Measurements from ENCODE around the gene GNAI3. TPM values are rescaled to one million over a fixed set of nuclear protein-coding genes. Genes with fewer than 3 reads are reported as not detected.

Gene GNAI3
- total RNA-seq, 1 experiment from 2014 or later: 9.9 TPM

DNA sequence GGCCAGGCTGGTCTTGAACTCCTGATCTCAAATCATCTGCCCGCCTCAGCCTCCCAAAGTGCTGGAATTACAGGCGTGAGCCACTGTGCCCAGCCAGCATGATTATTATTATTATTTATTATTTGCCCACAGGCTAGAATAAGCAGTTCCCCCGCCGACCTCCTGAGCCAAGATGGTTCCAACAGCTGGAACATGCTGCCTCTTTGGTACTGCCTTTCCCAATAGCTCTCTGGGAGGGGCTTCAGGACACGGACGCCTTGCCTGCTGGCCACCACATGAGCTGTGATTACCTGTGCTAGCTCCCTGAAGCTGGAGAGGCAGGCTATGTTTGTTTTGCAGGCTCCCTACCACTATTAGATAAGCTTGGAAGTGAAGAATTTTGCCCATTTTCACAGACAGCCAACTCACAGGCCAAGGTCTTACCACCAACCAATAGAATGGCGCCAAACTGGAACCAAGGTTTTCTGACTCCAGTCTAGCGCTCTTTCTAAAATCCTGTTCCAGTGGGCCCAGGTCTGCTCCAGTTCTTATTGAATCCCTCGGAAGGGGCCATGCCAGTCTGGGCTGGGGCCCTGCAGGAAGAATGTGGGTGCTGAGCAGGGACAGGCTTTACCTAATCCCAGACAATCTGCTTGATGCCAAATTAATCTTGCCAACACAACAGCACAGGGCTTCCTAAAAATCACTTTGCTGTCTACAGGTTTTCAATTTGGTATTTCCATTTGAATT is 10.8 kb upstream of the GNAI3 start:
- H3K18ac ChIP-seq (ENCODE audit: insufficient read length, low read depth, low read length): no peak overlapping the region
- Mint-ChIP-seq H3K9me3 (no peaks in the 10 kb centered on the region; a peak in 1 of 5 replicates), H3K36me3 (ENCODE audit: insufficient read depth in 1 of 3, low read depth in 3 of 3) (no peaks in the 10 kb centered on the region; a peak in 1 of 7 replicates), H3K4me1 (peaks cover 2 to 17% of the 10 kb centered on the region in 2 experiments), H3K27me3 (ENCODE audit: low read depth) (peaks cover 2% of the 10 kb centered on the region), H3K27ac (no peak overlapping the region), H3K4me3 (no peak overlapping the region)
- H3K79me2 ChIP-seq (ENCODE audit: insufficient read depth, low read length): no peaks in the 10 kb centered on the region
- no peak overlapping the region for H3K56ac ChIP-seq (ENCODE audit: insufficient read length, low read depth, low read length)
- H4K8ac ChIP-seq (replicated peaks; ENCODE audit: insufficient read length, low read depth, low read length): no peak overlapping the region
- H3K9ac ChIP-seq (ENCODE audit: extremely low read depth, insufficient read length, low read length): no peak overlapping the region
- no peak overlapping the region for H3T11ph ChIP-seq (ENCODE audit: low read length)
- H4K91ac ChIP-seq (ENCODE audit: insufficient read length, low read depth, low read length): no peak overlapping the region
- H2AK5ac ChIP-seq (ENCODE audit: insufficient read length, low read length): no peak overlapping the region
- H3K23ac ChIP-seq (ENCODE audit: insufficient read length, low read depth, low read length): no peak overlapping the region
- H3K14ac ChIP-seq (ENCODE audit: insufficient read depth, low read length): no peak overlapping the region
- TF ChIP-seq, protein P1, sequence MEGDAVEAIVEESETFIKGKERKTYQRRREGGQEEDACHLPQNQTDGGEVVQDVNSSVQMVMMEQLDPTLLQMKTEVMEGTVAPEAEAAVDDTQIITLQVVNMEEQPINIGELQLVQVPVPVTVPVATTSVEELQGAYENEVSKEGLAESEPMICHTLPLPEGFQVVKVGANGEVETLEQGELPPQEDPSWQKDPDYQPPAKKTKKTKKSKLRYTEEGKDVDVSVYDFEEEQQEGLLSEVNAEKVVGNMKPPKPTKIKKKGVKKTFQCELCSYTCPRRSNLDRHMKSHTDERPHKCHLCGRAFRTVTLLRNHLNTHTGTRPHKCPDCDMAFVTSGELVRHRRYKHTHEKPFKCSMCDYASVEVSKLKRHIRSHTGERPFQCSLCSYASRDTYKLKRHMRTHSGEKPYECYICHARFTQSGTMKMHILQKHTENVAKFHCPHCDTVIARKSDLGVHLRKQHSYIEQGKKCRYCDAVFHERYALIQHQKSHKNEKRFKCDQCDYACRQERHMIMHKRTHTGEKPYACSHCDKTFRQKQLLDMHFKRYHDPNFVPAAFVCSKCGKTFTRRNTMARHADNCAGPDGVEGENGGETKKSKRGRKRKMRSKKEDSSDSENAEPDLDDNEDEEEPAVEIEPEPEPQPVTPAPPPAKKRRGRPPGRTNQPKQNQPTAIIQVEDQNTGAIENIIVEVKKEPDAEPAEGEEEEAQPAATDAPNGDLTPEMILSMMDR (conservative IDR thresholded peaks at IDR 0.05): no peak
- no peaks in the 10 kb centered on the region for H3K79me1 ChIP-seq (ENCODE audit: insufficient read depth, low read depth, low read length, poor library complexity, severe bottlenecking)
- H3K23me2 ChIP-seq (ENCODE audit: insufficient read length, low read depth, low read length, poor library complexity, severe bottlenecking): no peaks in the 10 kb centered on the region
- H3K27ac ChIP-seq (ENCODE audit: insufficient read length, low read depth, low read length): no peak overlapping the region
- no peaks in the 10 kb centered on the region for H3K27me3 ChIP-seq (ENCODE audit: insufficient read depth, low read length)
- H3K4ac ChIP-seq (ENCODE audit: low read depth, low read length): no peak overlapping the region
- no peak overlapping the region for H2BK5ac ChIP-seq (ENCODE audit: insufficient read length, low read length)
- no peak overlapping the region for H2BK20ac ChIP-seq (ENCODE audit: low read depth, low read length, poor library complexity, severe bottlenecking)
- WGBS (ENCODE audit: extremely low coverage, insufficient read length, low lambda C conversion rate): no CpG with 5 or more reads among the region's 9 CpGs
- no peak overlapping the region for H2BK120ac ChIP-seq (ENCODE audit: low read depth, low read length, poor library complexity, severe bottlenecking)
- no peak overlapping the region for H2AFZ ChIP-seq (ENCODE audit: low read length)
- no peaks in the 10 kb centered on the region for H3K9me3 ChIP-seq (ENCODE audit: control insufficient read depth, low read depth, low read length)
- H3K4me1 ChIP-seq (ENCODE audit: insufficient read depth, low read length): no peaks in the 10 kb centered on the region; the same call in 1 of the 2 replicates
- H2BK15ac ChIP-seq (ENCODE audit: low read depth, low read length): no peak overlapping the region
- no peaks in the 10 kb centered on the region for H4K20me1 ChIP-seq (ENCODE audit: control insufficient read depth, insufficient read depth, insufficient read length)
- DNase-seq: no peak
- no peak overlapping the region for H4K5ac ChIP-seq (ENCODE audit: insufficient read length, low read depth, low read length)
- H2BK12ac ChIP-seq (ENCODE audit: insufficient read length, low read depth, low read length): no peak overlapping the region
- H3K4me2 ChIP-seq (ENCODE audit: insufficient read depth, insufficient read length, low read length): no peak overlapping the region

All from H9 (cell line).